ENCODE measurements around the gene PDLIM5.

PDLIM5 gene

GRCh38 chr4:94578195-94578594 lies 126.5 kb downstream of the PDLIM5 start:
- no peak for TF ChIP-seq CTCF (IDR thresholded peaks at IDR 0.05; ENCODE audit: low read depth, low read length, missing control alignments)

GRCh38 chr4:94581766-94582165 lies 130.0 kb downstream of the PDLIM5 start:
- H3K36me3 ChIP-seq (replicated peaks), result peaks cover 19% of the 10 kb centered on the region
- TF ChIP-seq CTCF (IDR thresholded peaks at IDR 0.05; ENCODE audit: low read depth, low read length, missing control alignments), result no peak
- no peaks in the 10 kb centered on the region for H3K27me3 ChIP-seq (replicated peaks)
- no peak for DNase-seq
- peak overlapping the region; percentile 50 for H3K27ac ChIP-seq
- no peak overlapping the region for H3K4me3 ChIP-seq (ENCODE audit: low read depth, low read length)
- in situ Hi-C loops (cut with HindIII; ENCODE audit: low pct_ligation_motif_present, low sequenced_read_pairs), result no loop called here

More at GRCh38 chr4:94578195-94578594, 126.5 kb downstream of the PDLIM5 start:
- H3K4me3 ChIP-seq (ENCODE audit: low read depth, low read length), result no peak overlapping the region
- DNase-seq, result no peak
- H3K27ac ChIP-seq, result no peak overlapping the region
- no peaks in the 10 kb centered on the region for H3K27me3 ChIP-seq (replicated peaks)
- H3K36me3 ChIP-seq (replicated peaks), result peaks cover 17% of the 10 kb centered on the region
- in situ Hi-C loops (cut with HindIII; ENCODE audit: low pct_ligation_motif_present, low sequenced_read_pairs), result no loop called here

GRCh38 chr4:94582517-94582916 lies 130.8 kb downstream of the PDLIM5 start:
- Histone ChIP-seq H3K27ac (peak overlapping the region; percentile 50), H3K4me3 (ENCODE audit: low read depth, low read length) (no peak overlapping the region), H3K27me3 (replicated peaks) (no peaks in the 10 kb centered on the region), H3K36me3 (replicated peaks) (peaks cover 19% of the 10 kb centered on the region)
- no peak for TF ChIP-seq CTCF (IDR thresholded peaks at IDR 0.05; ENCODE audit: low read depth, low read length, missing control alignments)
- no peak for DNase-seq
- in situ Hi-C loops (cut with HindIII; ENCODE audit: low pct_ligation_motif_present, low sequenced_read_pairs), result no loop called here

GRCh38 chr4:94583914-94584641 lies 132.3 kb downstream of the PDLIM5 start:
- no peak overlapping the region for H3K4me3 ChIP-seq (ENCODE audit: low read depth, low read length)
- peaks cover 24% of the 10 kb centered on the region for H3K36me3 ChIP-seq (replicated peaks)
- no peaks in the 10 kb centered on the region for H3K27me3 ChIP-seq (replicated peaks)
- in situ Hi-C loops (cut with HindIII; ENCODE audit: low pct_ligation_motif_present, low sequenced_read_pairs), result no loop called here
- no peak for DNase-seq
- TF ChIP-seq CTCF (IDR thresholded peaks at IDR 0.05; ENCODE audit: low read depth, low read length, missing control alignments), result no peak
- H3K27ac ChIP-seq, result no peak overlapping the region

GRCh38 chr4:94588896-94589693 lies 137.4 kb downstream of the PDLIM5 start:
- peak overlapping the region; percentile 17 for H3K27ac ChIP-seq
- H3K36me3 ChIP-seq (replicated peaks), result peaks cover 59% of the 10 kb centered on the region
- no peaks in the 10 kb centered on the region for H3K27me3 ChIP-seq (replicated peaks)
- no peak for DNase-seq
- in situ Hi-C loops (cut with HindIII; ENCODE audit: low pct_ligation_motif_present, low sequenced_read_pairs), result no loop called here
- H3K4me3 ChIP-seq (ENCODE audit: low read depth, low read length), result no peak overlapping the region
- no peak for TF ChIP-seq CTCF (IDR thresholded peaks at IDR 0.05; ENCODE audit: low read depth, low read length, missing control alignments)
